ENCODE results near the gene PTDSS2.

DNA sequence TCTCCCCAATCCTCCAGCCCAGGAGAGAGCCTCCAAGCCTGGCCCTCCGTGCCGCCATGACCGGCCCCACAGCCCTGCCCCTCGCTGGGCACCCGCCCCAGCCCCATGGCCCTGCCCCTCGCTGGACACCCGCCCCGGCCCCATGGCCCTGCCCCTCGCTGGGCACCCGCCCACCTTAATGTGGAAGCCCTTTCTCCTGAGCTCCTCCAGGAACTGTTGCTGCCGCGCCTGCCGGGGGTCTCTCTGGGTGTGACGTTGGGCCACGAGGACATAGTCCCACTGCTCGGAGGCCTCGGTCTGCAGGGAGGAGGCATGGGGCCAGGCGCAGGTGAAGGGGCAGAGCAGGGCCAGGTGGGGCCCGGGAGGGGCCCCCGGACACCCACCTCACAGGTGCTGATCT, 16.4 kb upstream of the PTDSS2 start:
- TF ChIP-seq, protein P1, sequence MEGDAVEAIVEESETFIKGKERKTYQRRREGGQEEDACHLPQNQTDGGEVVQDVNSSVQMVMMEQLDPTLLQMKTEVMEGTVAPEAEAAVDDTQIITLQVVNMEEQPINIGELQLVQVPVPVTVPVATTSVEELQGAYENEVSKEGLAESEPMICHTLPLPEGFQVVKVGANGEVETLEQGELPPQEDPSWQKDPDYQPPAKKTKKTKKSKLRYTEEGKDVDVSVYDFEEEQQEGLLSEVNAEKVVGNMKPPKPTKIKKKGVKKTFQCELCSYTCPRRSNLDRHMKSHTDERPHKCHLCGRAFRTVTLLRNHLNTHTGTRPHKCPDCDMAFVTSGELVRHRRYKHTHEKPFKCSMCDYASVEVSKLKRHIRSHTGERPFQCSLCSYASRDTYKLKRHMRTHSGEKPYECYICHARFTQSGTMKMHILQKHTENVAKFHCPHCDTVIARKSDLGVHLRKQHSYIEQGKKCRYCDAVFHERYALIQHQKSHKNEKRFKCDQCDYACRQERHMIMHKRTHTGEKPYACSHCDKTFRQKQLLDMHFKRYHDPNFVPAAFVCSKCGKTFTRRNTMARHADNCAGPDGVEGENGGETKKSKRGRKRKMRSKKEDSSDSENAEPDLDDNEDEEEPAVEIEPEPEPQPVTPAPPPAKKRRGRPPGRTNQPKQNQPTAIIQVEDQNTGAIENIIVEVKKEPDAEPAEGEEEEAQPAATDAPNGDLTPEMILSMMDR (IDR thresholded peaks at IDR 0.05; ENCODE audit: low read depth, low read length, missing input control): no peak
- no peak for TF ChIP-seq JUND (IDR thresholded peaks at IDR 0.05)
- TF ChIP-seq GABPA (IDR thresholded peaks at IDR 0.05 in 1 of 2, conservative IDR thresholded peaks at IDR 0.05 in 1 of 2): no peak
